Hepatocyte (in vitro differentiated cells): ENCODE measurements around the gene ATF3. TPM values are rescaled to one million over a fixed set of nuclear protein-coding genes. Genes with fewer than 3 reads are reported as not detected.

Experiments used
- DNase-seq: peaks from one replicate; pipeline ENCODE4 v3.0.0-alpha.2; 2016; ENCODE audit warnings: low spot score
- H2AFZ ChIP-seq: fragments of 200-600 bp; sonication (generic); 2 replicates; pipeline ENCODE4 v1.6.0; 2016; ENCODE audit warnings: antibody characterized with exemption, mild to moderate bottlenecking
- H3K27ac ChIP-seq: fragments of 200-600 bp; sonication (generic); 2 replicates; pipeline ENCODE4 v1.5.1; 2016; ENCODE audit warnings: mild to moderate bottlenecking
- H3K27me3 ChIP-seq: fragments of 200-600 bp; sonication (generic); 2 replicates; pipeline ENCODE4 v1.6.1; 2016
- H3K36me3 ChIP-seq: fragments of 200-600 bp; sonication (generic); replicated peaks from 2 replicates; pipeline ENCODE4 v1.5.1; 2016; ENCODE audit warnings: low read depth; ENCODE audit not compliant: insufficient read depth
- H3K4me1 ChIP-seq: fragments of 200-600 bp; sonication (generic); 2 replicates; pipeline ENCODE4 v1.5.1; 2016; ENCODE audit warnings: mild to moderate bottlenecking, moderate library complexity; ENCODE audit not compliant: insufficient read depth
- H3K4me2 ChIP-seq: fragments of 200-600 bp; sonication (generic); 2 replicates; pipeline ENCODE4 v1.6.0; 2016
- H3K4me3 ChIP-seq: fragments of 200-600 bp; sonication (generic); 2 replicates; pipeline ENCODE4 v1.5.1; 2016; ENCODE audit warnings: mild to moderate bottlenecking
- H3K79me2 ChIP-seq: fragments of 200-600 bp; sonication (generic); 2 replicates; pipeline ENCODE4 v1.6.0; 2017; ENCODE audit warnings: mild to moderate bottlenecking
- H3K9me2 ChIP-seq: fragments of 200-600 bp; sonication (generic); replicated peaks from 2 replicates; pipeline ENCODE4 v1.6.0; 2017; ENCODE audit warnings: mild to moderate bottlenecking; ENCODE audit not compliant: insufficient read depth
- H3K9me3 ChIP-seq: fragments of 200-600 bp; sonication (generic); 2 replicates; pipeline ENCODE4 v1.5.1; 2016; ENCODE audit warnings: low read depth, mild to moderate bottlenecking
- H4K20me1 ChIP-seq: fragments of 200-600 bp; sonication (generic); 2 replicates; pipeline ENCODE4 v1.6.0; 2016; ENCODE audit warnings: mild to moderate bottlenecking; ENCODE audit not compliant: insufficient read depth, poor library complexity, severe bottlenecking
- CTCF ChIP-seq: fragments of 200-600 bp; sonication (generic); IDR thresholded peaks from 2 replicates; pipeline ENCODE4 v1.5.1; 2016; ENCODE audit warnings: antibody characterized with exemption, mild to moderate bottlenecking; ENCODE audit not compliant: poor library complexity
- EZH2 ChIP-seq: fragments of 200-600 bp; sonication (generic); IDR thresholded peaks from 2 replicates; pipeline ENCODE4 v1.6.1; 2016; ENCODE audit warnings: antibody characterized with exemption, mild to moderate bottlenecking, borderline replicate concordance
- EZH2phosphoT487 ChIP-seq: fragments of 200-600 bp; sonication (generic); IDR thresholded peaks from one replicate; pipeline ENCODE4 v1.6.1; 2018; ENCODE audit warnings: antibody characterized with exemption, mild to moderate bottlenecking, low read depth, moderate library complexity; ENCODE audit not compliant: unreplicated experiment, severe bottlenecking
- WGBS: methylation state at CpG from one replicate; pipeline ENCODE4 v1.1.6; 2016; ENCODE audit warnings: low lambda C conversion rate; ENCODE audit errors: missing lambda C conversion rate; 5-methylcytosine and 5-hydroxymethylcytosine counted together
- polyA plus RNA-seq: library from polyadenylated mRNA; unstranded; fragments of >200 nt; fragmentation: Nextera tagmentation; extraction: Ambion mirVana; gene quantifications from 2 replicates; pipeline ENCODE4 v1.2.1, GENCODE V29; 2016
- total RNA-seq: library from RNA; depleted of rRNA; stranded (reverse); fragments of >200 nt; gene quantifications from 2 replicates; pipeline ENCODE4 v1.2.3, GENCODE V29; 2014

The ATF3 gene
- total and polyA plus RNA-seq, 2 experiments from 2014 or later: 128 to 129 TPM

DNA sequence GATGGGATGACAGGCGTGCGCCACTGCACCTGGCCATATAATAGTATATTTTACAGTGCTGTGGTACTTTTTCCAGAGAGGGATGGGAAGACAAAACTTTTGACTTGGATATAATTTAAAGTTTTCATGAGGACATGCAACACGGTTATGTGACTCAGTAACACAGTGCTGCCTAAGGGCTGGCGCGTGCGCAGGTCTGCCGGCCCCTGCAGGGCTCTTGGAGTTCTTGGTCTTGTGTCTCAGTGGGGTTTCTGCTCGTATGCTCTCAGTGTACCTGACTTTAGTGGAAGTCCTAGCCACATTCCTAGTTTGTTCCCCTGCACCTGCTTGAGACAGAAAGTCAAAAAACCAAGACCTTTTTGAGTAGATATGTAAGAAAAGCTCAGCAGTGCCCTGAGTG, 27.5 kb upstream of the ATF3 start:
- no peak for TF ChIP-seq EZH2phosphoT487
- TF ChIP-seq CTCF: no peak
- no peak for TF ChIP-seq EZH2
- Histone ChIP-seq H4K20me1 (no peaks in the 10 kb centered on the region), H3K4me3 (no peak overlapping the region), H3K36me3 (no peaks in the 10 kb centered on the region), H3K27ac (no peak overlapping the region), H3K4me2 (no peak overlapping the region), H3K9me2 (no peaks in the 10 kb centered on the region), H3K9me3 (no peaks in the 10 kb centered on the region), H3K27me3 (no peaks in the 10 kb centered on the region), H2AFZ (no peak overlapping the region), H3K79me2 (no peaks in the 10 kb centered on the region), H3K4me1 (no peaks in the 10 kb centered on the region)
- 93% methylated on average over 8 of the region's 8 CpGs for WGBS
- DNase-seq: no peak

GRCh38 chr1:212582291-212582690, 26.3 kb upstream of the ATF3 start:
- Histone ChIP-seq H4K20me1 (no peaks in the 10 kb centered on the region), H3K36me3 (no peaks in the 10 kb centered on the region), H3K4me2 (no peak overlapping the region), H3K4me1 (no peaks in the 10 kb centered on the region), H3K27me3 (peaks cover 1% of the 10 kb centered on the region), H3K4me3 (no peak overlapping the region), H3K79me2 (no peaks in the 10 kb centered on the region), H3K9me3 (no peaks in the 10 kb centered on the region), H3K9me2 (no peaks in the 10 kb centered on the region), H2AFZ (no peak overlapping the region), H3K27ac (no peak overlapping the region)
- no peak for DNase-seq
- 81% methylated on average over 5 of the region's 5 CpGs for WGBS
- TF ChIP-seq EZH2: no peak
- no peak for TF ChIP-seq EZH2phosphoT487
- TF ChIP-seq CTCF: no peak

GRCh38 chr1:212582808-212583615, 25.5 kb upstream of the ATF3 start:
- H3K4me1 ChIP-seq: no peaks in the 10 kb centered on the region
- TF ChIP-seq EZH2: no peak
- no peak for TF ChIP-seq CTCF
- TF ChIP-seq EZH2phosphoT487: no peak
- no peak overlapping the region for H2AFZ ChIP-seq

More at GRCh38 chr1:212582808-212583615, 25.5 kb upstream of the ATF3 start:
- Histone ChIP-seq H4K20me1 (no peaks in the 10 kb centered on the region), H3K27ac (no peak overlapping the region), H3K9me3 (no peaks in the 10 kb centered on the region), H3K4me3 (no peak overlapping the region), H3K4me2 (no peak overlapping the region), H3K36me3 (no peaks in the 10 kb centered on the region), H3K9me2 (no peaks in the 10 kb centered on the region), H3K27me3 (peaks cover 3% of the 10 kb centered on the region), H3K79me2 (no peaks in the 10 kb centered on the region)
- WGBS: 86% methylated on average over 7 of the region's 7 CpGs
- DNase-seq: no peak
